Activated T-cell treated with anti-CD3 and anti-CD28 coated beads, Interleukin-2, amount 50 U/mL, for 24 hours (primary cell): Measurements from ENCODE around the gene TCTN2.

Experiments used
- DNase-seq: peaks from one replicate; pipeline ENCODE4 v3.0.0-alpha.2; 2020
- H3K27ac Mint-ChIP-seq: 2 replicates; pipeline ENCODE4 v1.8.0; 2020; ENCODE audit warnings: mild to moderate bottlenecking, mixed read lengths
- H3K27me3 Mint-ChIP-seq: 2 replicates; pipeline ENCODE4 v1.8.0; 2020; ENCODE audit warnings: mixed read lengths
- H3K36me3 Mint-ChIP-seq: 2 replicates; pipeline ENCODE4 v1.8.0; 2020; ENCODE audit warnings: low read depth, mixed read lengths
- H3K4me1 Mint-ChIP-seq: 2 replicates; pipeline ENCODE4 v1.8.0; 2020; ENCODE audit warnings: low read depth, mixed read lengths
- H3K4me3 Mint-ChIP-seq: 2 replicates; pipeline ENCODE4 v1.8.0; 2020; ENCODE audit warnings: mild to moderate bottlenecking, moderate library complexity, mixed read lengths
- H3K9me3 Mint-ChIP-seq: 2 replicates; pipeline ENCODE4 v1.8.0; 2020; ENCODE audit warnings: mixed read lengths

The TCTN2 gene

DNA sequence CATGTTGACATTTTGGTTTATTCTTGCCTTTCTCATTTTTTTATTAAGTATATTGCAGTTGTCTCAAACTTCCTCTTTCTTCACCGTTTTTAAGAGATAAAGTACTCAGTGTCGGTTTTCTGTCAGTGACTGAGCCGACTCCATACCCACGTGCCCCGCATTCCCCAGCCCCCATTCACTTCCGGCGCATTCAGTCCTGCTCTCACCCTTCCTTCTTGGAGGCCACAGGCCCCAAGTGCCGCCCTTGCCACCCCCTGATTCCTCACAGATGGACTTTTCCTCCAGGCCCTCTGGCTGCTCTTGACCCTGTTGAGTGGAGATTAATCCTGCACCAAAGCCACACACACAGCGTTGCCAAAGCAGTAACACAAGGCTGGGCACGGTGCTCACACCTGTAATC, 72.1 kb downstream of the TCTN2 start:
- DNase-seq = no peak
- Mint-ChIP-seq H3K36me3 (peaks cover 92% of the 10 kb centered on the region), H3K27ac (peak overlapping the region; percentile 77)

DNA sequence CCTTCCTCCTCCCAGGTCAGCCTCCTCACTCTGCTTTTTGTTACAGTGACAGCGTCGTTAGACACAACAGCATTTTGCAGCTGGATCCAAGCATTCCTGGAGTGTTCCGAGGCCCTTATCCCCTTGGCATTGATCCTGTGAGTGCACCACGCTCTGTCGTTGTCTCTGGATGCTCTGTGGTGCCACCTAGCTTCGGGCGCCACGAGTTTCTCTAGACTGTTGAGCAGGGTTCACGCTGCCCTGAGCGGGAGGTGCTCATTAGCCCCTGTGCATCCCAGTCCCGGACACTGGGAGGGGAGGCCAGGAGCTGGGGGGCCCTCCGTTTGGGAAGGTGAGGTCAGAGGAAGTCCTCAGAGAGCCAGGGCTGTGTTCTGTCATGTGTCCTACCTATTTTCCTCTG, 73.9 kb downstream of the TCTN2 start:
- Mint-ChIP-seq H3K27ac (peak overlapping the region; percentile 55), H3K27me3 (no peaks in the 10 kb centered on the region), H3K9me3 (no peaks in the 10 kb centered on the region), H3K36me3 (peaks cover 92% of the 10 kb centered on the region), H3K4me1 (peaks cover 39% of the 10 kb centered on the region), H3K4me3 (no peak overlapping the region)
- DNase-seq = no peak

More for the DNA sequence above, 72.1 kb downstream of the TCTN2 start:
- no peaks in the 10 kb centered on the region for H3K9me3 Mint-ChIP-seq
- no peak overlapping the region for H3K4me3 Mint-ChIP-seq
- H3K4me1 Mint-ChIP-seq = peaks cover 42% of the 10 kb centered on the region
- no peaks in the 10 kb centered on the region for H3K27me3 Mint-ChIP-seq

DNA sequence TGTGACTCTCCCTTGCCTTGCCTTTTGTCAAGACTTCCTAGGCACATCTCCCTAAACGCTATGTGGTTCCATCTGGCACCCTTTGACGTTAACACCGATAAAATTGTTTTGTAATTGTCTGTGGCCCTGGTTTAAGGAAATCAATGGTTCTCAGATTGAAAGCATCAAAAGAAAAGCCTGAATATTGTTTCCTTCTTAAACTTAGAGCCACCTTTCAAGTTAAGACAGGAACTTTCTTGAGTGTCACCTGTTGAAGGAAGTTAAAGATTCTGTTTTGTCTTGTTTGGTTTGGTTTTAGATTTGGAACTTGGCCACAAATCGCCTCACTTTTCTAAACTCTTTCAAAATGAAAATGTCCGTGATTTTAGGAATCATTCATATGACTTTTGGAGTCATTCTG, 76.4 kb downstream of the TCTN2 start:
- Mint-ChIP-seq H3K36me3 (peaks cover 93% of the 10 kb centered on the region), H3K4me3 (no peak overlapping the region)

DNA sequence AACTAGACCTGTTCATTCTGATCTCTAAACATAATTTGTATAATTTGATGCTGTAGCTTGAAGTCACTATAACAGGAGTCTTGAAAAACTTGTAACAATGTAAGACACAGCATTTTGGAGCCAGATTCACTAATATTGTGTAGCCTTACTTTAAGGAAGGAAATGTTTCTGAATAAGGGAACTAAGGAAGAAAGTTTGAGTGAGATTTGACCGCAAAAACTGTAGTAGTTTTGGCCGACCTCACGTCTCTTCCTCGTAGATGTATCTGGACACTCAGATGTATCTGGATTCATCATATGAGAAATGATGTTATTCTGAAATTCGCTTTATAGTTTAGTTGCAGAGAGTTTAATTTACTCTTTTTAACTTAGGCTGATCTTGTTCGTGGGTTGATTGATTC, 77.2 kb downstream of the TCTN2 start:
- Mint-ChIP-seq H3K27me3 (no peaks in the 10 kb centered on the region), H3K36me3 (peaks cover 92% of the 10 kb centered on the region), H3K4me1 (peaks cover 25% of the 10 kb centered on the region), H3K4me3 (no peak overlapping the region), H3K27ac (peak overlapping the region; percentile 34), H3K9me3 (no peaks in the 10 kb centered on the region)
- DNase-seq = no peak

More for the DNA sequence above, 76.4 kb downstream of the TCTN2 start:
- DNase-seq = no peak
- H3K4me1 Mint-ChIP-seq = peaks cover 30% of the 10 kb centered on the region
- H3K27me3 Mint-ChIP-seq = no peaks in the 10 kb centered on the region
- peak overlapping the region; percentile 60 for H3K27ac Mint-ChIP-seq
- H3K9me3 Mint-ChIP-seq = no peaks in the 10 kb centered on the region

DNA sequence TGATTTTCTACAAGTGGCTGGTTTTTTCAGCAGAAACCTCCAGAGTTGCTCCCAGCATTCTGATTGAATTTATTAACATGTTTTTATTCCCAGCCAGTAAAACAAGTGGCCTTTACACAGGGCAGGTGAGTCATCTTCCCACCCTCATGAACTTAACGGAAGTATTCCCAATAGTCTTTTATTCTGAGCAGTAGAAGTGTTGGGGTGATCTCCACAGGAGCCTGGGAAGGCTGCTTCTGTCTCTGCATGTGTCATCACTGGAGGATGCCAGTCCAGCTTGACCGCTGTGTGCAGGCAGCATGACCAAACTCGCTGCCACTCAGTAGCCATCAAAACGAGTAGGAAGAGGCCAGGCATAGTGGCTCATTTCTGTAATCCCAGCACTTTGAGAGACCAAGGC, 77.7 kb downstream of the TCTN2 start:
- no peak for DNase-seq
- H3K27me3 Mint-ChIP-seq = no peaks in the 10 kb centered on the region
- peaks cover 92% of the 10 kb centered on the region for H3K36me3 Mint-ChIP-seq

DNA sequence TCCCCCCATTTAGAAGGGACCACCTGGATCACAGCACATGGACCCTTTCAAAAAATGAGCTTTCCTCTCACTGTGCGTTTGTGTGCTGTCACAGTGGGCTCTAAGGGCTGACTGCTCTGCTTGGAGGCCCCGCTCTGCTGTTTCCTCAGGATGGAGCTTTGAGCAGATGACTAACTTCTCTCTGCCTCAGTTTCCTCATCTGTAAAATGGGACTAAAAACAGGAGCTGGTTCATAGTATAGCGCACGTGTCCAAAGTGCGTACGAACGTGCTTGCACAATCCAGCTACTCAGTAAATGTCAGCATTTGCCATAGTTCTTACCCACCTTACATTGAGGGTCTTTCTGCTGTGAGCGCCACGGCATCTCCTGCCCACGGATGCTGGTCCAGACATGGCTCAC, 78.4 kb downstream of the TCTN2 start:
- H3K4me3 Mint-ChIP-seq = no peak overlapping the region
- H3K27ac Mint-ChIP-seq = no peak overlapping the region
- no peak for DNase-seq
- no peaks in the 10 kb centered on the region for H3K9me3 Mint-ChIP-seq
- peaks cover 92% of the 10 kb centered on the region for H3K36me3 Mint-ChIP-seq
- peaks cover 22% of the 10 kb centered on the region for H3K4me1 Mint-ChIP-seq
- no peaks in the 10 kb centered on the region for H3K27me3 Mint-ChIP-seq

More for the DNA sequence above, 77.7 kb downstream of the TCTN2 start:
- Mint-ChIP-seq H3K27ac (no peak overlapping the region), H3K4me3 (no peak overlapping the region), H3K4me1 (peaks cover 22% of the 10 kb centered on the region), H3K9me3 (no peaks in the 10 kb centered on the region)

DNA sequence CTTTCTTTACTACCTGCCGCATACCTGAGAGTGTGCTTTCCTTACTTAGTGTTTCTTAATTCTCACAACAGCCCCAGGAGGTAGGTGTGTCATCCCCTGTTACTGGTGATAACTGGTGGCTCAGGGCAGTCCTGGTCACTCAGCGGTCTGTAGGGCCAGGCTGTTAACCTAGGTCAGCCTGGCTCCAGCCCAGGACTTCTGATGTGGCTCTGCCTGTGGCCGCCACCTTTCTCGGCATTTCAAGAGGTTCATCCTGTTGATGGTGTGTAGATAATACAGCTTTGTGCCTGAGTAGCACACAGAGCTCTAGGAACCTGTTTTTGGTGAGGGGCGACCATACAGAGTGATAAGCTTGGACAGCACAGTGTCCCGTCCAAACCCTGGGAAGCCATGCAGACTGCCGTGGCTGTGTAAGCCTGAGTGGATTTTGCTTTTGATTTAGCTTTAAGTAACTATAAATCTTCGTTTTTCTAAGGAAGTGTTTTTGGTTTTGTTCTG, 79.3 kb downstream of the TCTN2 start:
- peaks cover 92% of the 10 kb centered on the region for H3K36me3 Mint-ChIP-seq
- no peak for DNase-seq
- H3K27me3 Mint-ChIP-seq = no peaks in the 10 kb centered on the region
- H3K4me3 Mint-ChIP-seq = no peak overlapping the region
- H3K4me1 Mint-ChIP-seq = peaks cover 20% of the 10 kb centered on the region
- peak overlapping the region; percentile 1 for H3K27ac Mint-ChIP-seq
- no peaks in the 10 kb centered on the region for H3K9me3 Mint-ChIP-seq

DNA sequence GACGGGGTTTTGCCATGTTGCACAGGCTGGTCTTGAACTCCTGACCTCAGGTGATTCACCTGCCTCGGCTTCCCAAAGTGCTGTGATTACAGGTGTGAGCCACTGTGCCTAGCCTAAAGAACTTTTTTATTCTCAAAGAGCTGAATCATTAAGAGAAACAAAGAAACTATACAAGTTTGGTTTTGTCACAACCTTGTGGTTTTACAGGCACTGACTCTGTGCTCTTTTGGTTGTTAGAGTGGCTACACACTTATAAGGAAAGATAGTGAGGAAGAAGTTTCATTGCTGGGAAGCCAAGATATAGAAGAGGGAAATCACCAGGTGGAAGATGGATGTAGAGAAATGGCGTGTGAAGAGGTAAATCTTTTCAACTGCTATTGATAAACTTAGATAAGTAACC, 81.1 kb downstream of the TCTN2 start:
- Mint-ChIP-seq H3K4me3 (no peak overlapping the region), H3K36me3 (peaks cover 92% of the 10 kb centered on the region), H3K27ac (peak overlapping the region; percentile 44), H3K27me3 (no peaks in the 10 kb centered on the region), H3K4me1 (peaks cover 12% of the 10 kb centered on the region), H3K9me3 (no peaks in the 10 kb centered on the region)
- no peak for DNase-seq

DNA sequence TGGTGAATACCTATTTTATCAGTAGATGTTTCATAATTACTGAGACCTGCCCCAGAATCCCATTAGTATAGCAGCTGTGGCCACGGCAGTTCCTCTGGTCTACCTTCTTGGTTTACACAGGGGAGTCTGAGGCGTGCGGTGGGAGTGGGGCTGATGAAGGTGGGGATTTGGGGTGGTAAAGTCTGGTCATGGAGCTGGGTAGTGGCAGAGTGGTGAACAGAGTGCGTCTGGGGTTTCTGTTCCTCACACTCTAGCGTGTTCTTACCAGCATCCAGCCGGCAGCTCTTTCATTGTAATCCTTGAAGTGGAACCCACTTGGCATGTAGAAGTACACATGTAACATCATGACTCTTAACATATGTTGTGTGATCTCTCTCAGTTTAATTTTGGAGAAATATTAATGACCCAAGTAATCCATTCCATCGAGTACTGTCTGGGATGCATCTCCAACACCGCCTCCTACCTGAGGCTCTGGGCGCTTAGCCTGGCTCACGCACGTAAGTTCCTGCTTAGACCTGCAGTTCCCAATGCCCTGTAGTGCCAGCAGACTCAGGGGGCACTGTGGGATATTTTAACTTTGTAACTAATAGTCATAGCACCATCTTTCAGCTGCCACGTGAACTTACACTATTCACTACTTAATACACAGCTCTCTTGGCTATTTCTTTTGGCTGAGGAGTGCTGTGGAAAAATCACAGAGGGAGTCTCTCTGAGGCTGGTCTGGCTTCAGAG, 83.3 kb downstream of the TCTN2 start:
- Mint-ChIP-seq H3K4me3 (no peak overlapping the region), H3K4me1 (peaks cover 8% of the 10 kb centered on the region), H3K27ac (peak overlapping the region; percentile 20), H3K36me3 (peaks cover 91% of the 10 kb centered on the region), H3K27me3 (no peaks in the 10 kb centered on the region), H3K9me3 (no peaks in the 10 kb centered on the region)
- DNase-seq = no peak

DNA sequence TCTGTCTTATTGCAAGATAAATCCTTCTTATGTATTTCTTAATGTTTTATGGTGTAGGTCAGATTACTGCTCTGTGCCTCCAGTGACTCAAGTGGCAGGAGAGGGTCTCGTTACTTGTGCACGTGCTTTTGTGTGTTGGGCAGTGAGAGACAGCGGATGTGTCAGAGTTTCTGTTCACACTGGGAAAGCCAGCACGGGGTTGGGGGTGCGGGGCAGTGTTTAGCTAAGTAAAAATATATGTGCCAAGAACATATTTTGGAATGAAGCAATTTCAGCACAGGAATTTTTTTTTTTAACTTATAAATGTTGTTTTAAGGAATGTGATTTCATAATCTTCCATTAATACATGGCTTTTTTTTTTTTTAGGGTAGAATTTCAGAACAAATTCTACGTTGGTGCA, 86.6 kb downstream of the TCTN2 start:
- Mint-ChIP-seq H3K4me3 (no peak overlapping the region), H3K9me3 (no peaks in the 10 kb centered on the region), H3K27ac (no peak overlapping the region), H3K4me1 (peaks cover 15% of the 10 kb centered on the region), H3K36me3 (peaks cover 77% of the 10 kb centered on the region), H3K27me3 (no peaks in the 10 kb centered on the region)
- no peak for DNase-seq
